ENCODE data around the gene RUNX2.

The RUNX2 gene

GRCh38 chr6:45483501-45483900 is 155.4 kb downstream of the RUNX2 start:
- DNase-seq (ENCODE audit: low read depth in 2 of 2), result no peak

GRCh38 chr6:45486736-45487135 is 158.6 kb downstream of the RUNX2 start:
- no peak for DNase-seq (ENCODE audit: low read depth in 2 of 2)

- DNase-seq (ENCODE audit: low read depth in 2 of 2), result no peak
Observed at GRCh38 chr6:45487645-45488044, 159.5 kb downstream of the RUNX2 start.

GRCh38 chr6:45488269-45488668 is 160.1 kb downstream of the RUNX2 start:
- DNase-seq (ENCODE audit: low read depth in 2 of 2), result no peak

GRCh38 chr6:45488889-45489288 is 160.8 kb downstream of the RUNX2 start:
- no peak for DNase-seq (ENCODE audit: low read depth in 2 of 2)

- no peak for DNase-seq (ENCODE audit: low read depth in 2 of 2)
Observed at GRCh38 chr6:45491048-45491735, 163.1 kb downstream of the RUNX2 start.

- DNase-seq (ENCODE audit: low read depth in 2 of 2), result no peak
Observed at GRCh38 chr6:45491874-45492273, 163.7 kb downstream of the RUNX2 start.

- no peak for DNase-seq (ENCODE audit: low read depth in 2 of 2)
Observed at GRCh38 chr6:45493761-45494160, 165.6 kb downstream of the RUNX2 start.

GRCh38 chr6:45494416-45495135 is 166.4 kb downstream of the RUNX2 start:
- DNase-seq (ENCODE audit: low read depth in 2 of 2), result no peak

GRCh38 chr6:45495429-45496084 is 167.4 kb downstream of the RUNX2 start:
- no peak for DNase-seq (ENCODE audit: low read depth in 2 of 2)

GRCh38 chr6:45496085-45496433 is 167.9 kb downstream of the RUNX2 start:
- DNase-seq (ENCODE audit: low read depth in 2 of 2), result no peak

GRCh38 chr6:45498591-45498990 is 170.5 kb downstream of the RUNX2 start:
- no peak for DNase-seq (ENCODE audit: low read depth in 2 of 2)

GRCh38 chr6:45500924-45501816 is 173.0 kb downstream of the RUNX2 start:
- DNase-seq (ENCODE audit: low read depth in 2 of 2), result no peak

GRCh38 chr6:45502456-45502855 is 174.3 kb downstream of the RUNX2 start:
- DNase-seq (ENCODE audit: low read depth in 2 of 2), result no peak

GRCh38 chr6:45504947-45505346 is 176.8 kb downstream of the RUNX2 start:
- no peak for DNase-seq (ENCODE audit: low read depth in 2 of 2)

- no peak for DNase-seq (ENCODE audit: low read depth in 2 of 2)
Observed at GRCh38 chr6:45505470-45505869, 177.3 kb downstream of the RUNX2 start.

- no peak for DNase-seq (ENCODE audit: low read depth in 2 of 2)
Observed at GRCh38 chr6:45507186-45507585, 179.1 kb downstream of the RUNX2 start.

GRCh38 chr6:45509426-45509825 is 181.3 kb downstream of the RUNX2 start:
- no peak for DNase-seq (ENCODE audit: low read depth in 2 of 2)

- no peak for DNase-seq (ENCODE audit: low read depth in 2 of 2)
Observed at GRCh38 chr6:45512717-45513116, 184.6 kb downstream of the RUNX2 start.

- DNase-seq (ENCODE audit: low read depth in 2 of 2), result no peak
Observed at GRCh38 chr6:45513213-45513618, 185.1 kb downstream of the RUNX2 start.

- DNase-seq (ENCODE audit: low read depth in 2 of 2), result no peak
Observed at GRCh38 chr6:45513843-45514242, 185.7 kb downstream of the RUNX2 start.
